NCI-H187 (cell line): Measurements from ENCODE around the gene MZT2A.
"Not testable (repeated sequence)": the region's sequence is repeated elsewhere in the genome, so short reads cannot be mapped to it uniquely, and the experiment has no call there.

Experiments
- DNase-seq, 2 experiments: peaks; one replicate each; lab custom pipeline; 2025; lab: John Stamatoyannopoulos, UW

MZT2A gene

DNA sequence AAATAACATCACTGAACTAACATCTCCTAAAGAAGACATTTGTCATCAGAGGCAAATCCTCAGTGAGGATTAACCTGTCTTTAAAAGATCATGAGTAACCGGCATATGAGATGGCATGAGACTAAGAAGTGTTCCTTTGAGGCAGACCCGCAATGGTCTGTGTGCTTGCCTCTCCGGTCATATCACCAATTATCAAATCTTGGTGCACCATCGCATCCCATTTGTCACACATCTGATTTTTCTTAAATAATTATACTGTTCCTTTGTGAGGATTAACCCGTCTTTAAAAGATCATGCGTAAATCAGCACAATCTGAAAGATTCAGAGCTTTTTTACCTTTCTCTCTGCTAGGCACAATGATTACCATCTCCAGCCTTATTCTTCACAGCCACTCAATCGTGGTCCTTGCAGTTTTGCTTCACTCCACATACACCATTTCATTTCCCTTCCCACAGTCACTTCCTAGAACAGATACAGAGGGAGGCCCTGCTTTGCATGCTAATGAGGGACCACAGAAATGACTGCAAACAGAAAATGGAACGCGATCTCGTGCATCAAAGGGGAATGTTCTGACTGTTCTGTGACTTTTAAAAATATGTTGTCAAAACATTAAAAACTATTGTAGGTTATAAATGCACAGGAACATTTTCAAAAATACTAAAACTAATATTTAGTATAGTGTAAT is 40.8 kb downstream of the MZT2A start:
- DNase-seq: not testable (repeated sequence)

GRCh38 chr2:131447981-131448380 is 44.2 kb downstream of the MZT2A start:
- not testable (repeated sequence) for DNase-seq

DNA sequence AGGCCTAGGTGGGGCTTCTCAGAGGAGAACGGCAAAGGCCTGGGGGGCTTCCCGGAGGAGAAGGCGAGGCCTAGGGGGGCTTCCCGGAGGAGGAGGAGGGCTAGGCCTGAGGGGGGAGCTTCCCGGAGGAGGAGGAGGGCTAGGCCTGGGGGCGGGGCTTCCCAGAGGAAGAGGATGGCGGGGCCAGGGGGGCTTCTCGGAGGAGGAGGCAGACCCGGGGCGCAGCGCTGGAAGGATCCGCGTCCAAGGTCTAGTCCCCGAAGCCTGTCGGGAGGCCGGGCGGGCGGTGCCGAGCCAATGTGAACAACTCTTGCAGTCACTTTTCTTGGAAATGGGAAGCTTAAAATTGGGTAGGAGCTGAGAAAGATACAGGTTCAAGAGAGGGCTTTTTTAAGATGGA is 46.3 kb downstream of the MZT2A start:
- DNase-seq: no peak

- not testable (repeated sequence) for DNase-seq
Measured at GRCh38 chr2:131445515-131445797, 46.7 kb downstream of the MZT2A start.

DNA sequence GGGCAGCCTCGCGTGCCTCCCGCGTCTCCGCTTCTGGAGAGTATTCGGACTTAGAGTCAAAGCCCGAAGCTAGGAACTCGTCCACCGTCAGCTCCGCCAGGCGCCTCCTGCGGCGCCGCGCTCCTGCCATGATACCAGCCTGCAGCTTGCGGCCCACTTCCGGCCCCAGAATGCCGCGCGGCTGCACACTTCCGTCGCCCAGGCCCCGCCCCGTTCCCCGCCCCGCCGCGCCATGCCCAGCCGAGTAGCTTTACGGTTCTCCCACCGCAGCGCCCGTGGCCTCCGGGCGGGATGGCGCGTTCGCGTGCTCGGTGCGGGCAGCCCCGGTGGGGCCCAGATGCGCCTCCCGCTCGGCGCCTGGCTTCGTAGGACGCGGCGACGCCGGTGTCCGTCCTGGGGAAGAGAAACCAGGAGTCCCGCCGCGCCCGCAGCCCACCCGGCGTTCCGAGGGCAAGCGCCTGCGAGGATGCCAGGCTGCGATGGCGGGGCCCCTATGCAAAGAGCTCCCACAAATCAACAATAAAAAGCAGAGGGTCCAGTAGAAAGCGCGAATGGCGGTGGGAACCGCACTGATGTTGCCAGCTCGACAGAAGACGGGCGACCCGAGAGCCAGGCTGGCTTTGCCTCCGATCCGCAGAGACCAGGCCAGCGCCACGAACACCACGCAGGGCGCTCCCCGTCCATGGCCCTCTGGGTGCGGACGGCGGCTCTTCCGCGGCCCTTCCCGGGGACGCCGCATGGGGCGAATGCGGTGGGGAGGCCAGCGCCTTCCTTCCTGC is 47.3 kb downstream of the MZT2A start:
- not testable (repeated sequence) for DNase-seq

DNA sequence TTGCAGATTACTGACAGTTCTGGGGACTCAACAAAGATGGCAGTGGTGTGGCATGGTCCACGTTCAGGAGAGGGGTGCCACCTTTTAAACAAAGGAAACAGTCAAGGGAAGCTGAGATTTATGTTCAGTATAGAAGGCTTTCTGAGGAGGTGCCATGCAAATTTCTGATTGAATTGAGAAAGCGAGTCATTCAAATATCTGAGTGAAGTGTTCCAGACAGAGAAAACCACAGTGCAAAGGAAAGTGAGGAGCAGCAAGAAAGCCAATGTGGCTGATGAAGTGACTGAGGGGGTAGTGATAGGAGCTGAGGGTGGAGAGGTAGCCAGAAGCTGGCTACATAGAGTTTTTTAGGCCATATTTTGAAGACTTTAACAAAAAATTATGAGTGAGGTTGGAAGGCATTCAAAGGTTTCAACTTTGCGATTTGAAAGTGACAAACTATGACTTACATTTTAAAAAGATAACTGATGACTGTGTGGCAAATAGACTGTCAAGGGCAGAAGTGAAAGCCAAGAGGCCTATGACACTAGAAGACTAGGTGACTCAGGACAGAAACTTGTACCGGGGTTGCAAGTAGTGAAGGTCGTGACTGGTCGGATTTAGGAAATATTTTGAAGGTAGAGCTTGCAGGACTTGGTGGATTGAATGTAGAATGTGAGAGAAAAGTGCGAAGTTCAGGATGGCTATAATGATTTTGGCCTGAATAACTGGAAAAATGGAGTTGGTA is 51.3 kb downstream of the MZT2A start:
- not testable (repeated sequence) for DNase-seq
